Transverse colon (tissue), 4 donors: ENCODE measurements around the gene UCKL1.

Experiments used
- EP300 ChIP-seq: sonication (generic); formaldehyde crosslinking; IDR thresholded peaks from one replicate; pipeline ENCODE4 v1.6.1; 2017; ENCODE audit warnings: antibody characterized with exemption, low read depth
- POLR2A ChIP-seq: fragments of 450-650 bp; IDR thresholded peaks from one replicate; pipeline ENCODE4 v1.6.1; 2016; ENCODE audit warnings: antibody characterized with exemption, mild to moderate bottlenecking, moderate library complexity
- POLR2AphosphoS5 ChIP-seq, 3 donors: sonication (generic); formaldehyde crosslinking; IDR thresholded peaks; one replicate each; pipeline ENCODE4 v1.6.1; 2016; ENCODE audit warnings: antibody characterized with exemption in 3 of 3
- TF ChIP-seq, protein P1 (sequence below), 5 experiments: fragments of 200-600 bp in 3 of 5; fragments of 450-650 bp in 2 of 5; sonication (generic) in 3 of 5; IDR thresholded peaks; 1 replicate in 2 of 5; 2 replicates in 3 of 5; pipeline ENCODE4 v1.5.1; 2016 to 2017; ENCODE audit warnings: antibody characterized with exemption in 5 of 5, inconsistent platforms in 3 of 5, mild to moderate bottlenecking in 2 of 5, moderate library complexity in 1 of 5

DNA sequence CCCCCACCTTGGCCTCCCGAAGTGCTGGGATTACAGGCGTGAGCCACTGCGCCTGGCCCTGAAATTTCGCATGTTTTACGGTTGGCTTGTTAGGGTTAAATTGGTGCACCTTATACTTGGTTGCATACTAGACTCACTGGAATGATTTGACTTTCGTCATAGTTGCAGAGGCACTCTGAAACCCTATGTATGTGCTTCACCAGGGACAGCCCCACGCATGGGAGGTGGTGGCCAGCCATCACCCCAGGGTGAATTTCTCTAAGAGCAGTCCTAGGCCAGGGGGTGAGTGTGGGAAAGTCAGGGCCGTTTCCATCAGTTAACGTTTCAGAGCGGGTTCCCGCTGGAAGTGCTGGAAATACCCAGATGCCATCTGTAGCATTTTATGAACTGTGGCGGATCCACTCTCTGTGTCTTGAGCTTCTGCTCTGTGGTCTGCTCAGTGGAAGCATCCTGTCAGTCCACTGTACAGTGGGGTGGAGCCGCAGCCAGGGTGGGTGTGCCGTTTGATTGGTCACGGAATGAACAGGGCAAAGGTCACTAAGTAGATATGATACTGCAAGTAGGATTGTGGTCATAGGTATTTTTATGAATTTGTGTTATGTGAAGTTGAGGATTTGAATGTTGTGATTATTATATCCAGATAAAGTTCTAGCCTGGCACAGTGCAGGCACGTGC is 48.1 kb downstream of the UCKL1 start:
- TF ChIP-seq, protein P1, sequence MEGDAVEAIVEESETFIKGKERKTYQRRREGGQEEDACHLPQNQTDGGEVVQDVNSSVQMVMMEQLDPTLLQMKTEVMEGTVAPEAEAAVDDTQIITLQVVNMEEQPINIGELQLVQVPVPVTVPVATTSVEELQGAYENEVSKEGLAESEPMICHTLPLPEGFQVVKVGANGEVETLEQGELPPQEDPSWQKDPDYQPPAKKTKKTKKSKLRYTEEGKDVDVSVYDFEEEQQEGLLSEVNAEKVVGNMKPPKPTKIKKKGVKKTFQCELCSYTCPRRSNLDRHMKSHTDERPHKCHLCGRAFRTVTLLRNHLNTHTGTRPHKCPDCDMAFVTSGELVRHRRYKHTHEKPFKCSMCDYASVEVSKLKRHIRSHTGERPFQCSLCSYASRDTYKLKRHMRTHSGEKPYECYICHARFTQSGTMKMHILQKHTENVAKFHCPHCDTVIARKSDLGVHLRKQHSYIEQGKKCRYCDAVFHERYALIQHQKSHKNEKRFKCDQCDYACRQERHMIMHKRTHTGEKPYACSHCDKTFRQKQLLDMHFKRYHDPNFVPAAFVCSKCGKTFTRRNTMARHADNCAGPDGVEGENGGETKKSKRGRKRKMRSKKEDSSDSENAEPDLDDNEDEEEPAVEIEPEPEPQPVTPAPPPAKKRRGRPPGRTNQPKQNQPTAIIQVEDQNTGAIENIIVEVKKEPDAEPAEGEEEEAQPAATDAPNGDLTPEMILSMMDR (IDR thresholded peaks at IDR 0.05), result no peak
- TF ChIP-seq POLR2A (no peak), EP300 (no peak), POLR2AphosphoS5 (IDR thresholded peaks at IDR 0.05) (peak in 1 of 3 donors; percentile 69)
